Chondrocyte (in vitro differentiated cells): Measurements from ENCODE around the gene FRMD1. TPM values are rescaled to one million over a fixed set of nuclear protein-coding genes. Genes with fewer than 3 reads are reported as not detected.
"Not testable (repeated sequence)": the region's sequence is repeated elsewhere in the genome, so short reads cannot be mapped to it uniquely, and the experiment has no call there.

ENCODE experiments used
- DNase-seq: peaks from one replicate; pipeline ENCODE4 v3.0.0; 2021; ENCODE audit warnings: mixed read lengths, low spot score
- H3K27ac Mint-ChIP-seq: one replicate; pipeline ENCODE4 v1.8.0; 2021; ENCODE audit warnings: mild to moderate bottlenecking, moderate library complexity, mixed read lengths; ENCODE audit not compliant: unreplicated experiment
- H3K27me3 Mint-ChIP-seq: 2 replicates; pipeline ENCODE4 v1.8.0; 2021; ENCODE audit warnings: low read depth, mixed read lengths
- H3K36me3 Mint-ChIP-seq: 2 replicates; pipeline ENCODE4 v1.8.0; 2021; ENCODE audit warnings: low read depth, mixed read lengths
- H3K4me1 Mint-ChIP-seq: 2 replicates; pipeline ENCODE4 v1.8.0; 2021; ENCODE audit warnings: low read depth, mild to moderate bottlenecking, mixed read lengths
- H3K4me3 Mint-ChIP-seq: one replicate; pipeline ENCODE4 v1.8.0; 2021; ENCODE audit warnings: mild to moderate bottlenecking, moderate library complexity, mixed read lengths; ENCODE audit not compliant: unreplicated experiment
- H3K9me3 Mint-ChIP-seq: 2 replicates; pipeline ENCODE4 v1.8.0; 2021; ENCODE audit warnings: low read depth, mixed read lengths
- CTCF ChIP-seq: fragments of 200-600 bp; sonication (generic); IDR thresholded peaks from 2 replicates; pipeline ENCODE4 v1.5.0; 2021; ENCODE audit warnings: antibody characterized with exemption, mild to moderate bottlenecking, moderate library complexity
- total RNA-seq: library from RNA; stranded (reverse); gene quantifications from 3 replicates; pipeline ENCODE4 v1.2.1, GENCODE V29; 2021

Gene FRMD1
- total RNA-seq, 1 donor from 2014 or later = 0.20 TPM

- Mint-ChIP-seq H3K9me3 (no peaks in the 10 kb centered on the region), H3K27me3 (peaks cover 25% of the 10 kb centered on the region), H3K4me3 (no peak overlapping the region), H3K27ac (no peak overlapping the region), H3K36me3 (no peaks in the 10 kb centered on the region), H3K4me1 (peaks cover 14% of the 10 kb centered on the region)
- TF ChIP-seq CTCF = no peak
- DNase-seq = no peak
Observed at GRCh38 chr6:168081858-168082546, 3.0 kb upstream of the FRMD1 start.

- no peak for DNase-seq
- Mint-ChIP-seq H3K36me3 (no peaks in the 10 kb centered on the region), H3K27ac (no peak overlapping the region), H3K27me3 (peaks cover 25% of the 10 kb centered on the region), H3K9me3 (no peaks in the 10 kb centered on the region), H3K4me3 (no peak overlapping the region), H3K4me1 (peaks cover 14% of the 10 kb centered on the region)
- no peak for TF ChIP-seq CTCF
Observed at GRCh38 chr6:168080393-168081077, 1.5 kb upstream of the FRMD1 start.

GRCh38 chr6:168078175-168078942 lies 653 bp downstream of the FRMD1 start:
- DNase-seq = no peak
- Mint-ChIP-seq H3K4me3 (no peak overlapping the region), H3K27me3 (peaks cover 16% of the 10 kb centered on the region), H3K36me3 (no peaks in the 10 kb centered on the region), H3K9me3 (no peaks in the 10 kb centered on the region), H3K4me1 (peaks cover 14% of the 10 kb centered on the region), H3K27ac (no peak overlapping the region)
- TF ChIP-seq CTCF = no peak

- not testable (repeated sequence) for H3K27ac Mint-ChIP-seq, H3K36me3 Mint-ChIP-seq, H3K4me3 Mint-ChIP-seq, H3K9me3 Mint-ChIP-seq, H3K27me3 Mint-ChIP-seq, DNase-seq
- H3K4me1 Mint-ChIP-seq = peaks cover 18% of the 10 kb centered on the region
Observed at GRCh38 chr6:168077401-168077800, 1.6 kb downstream of the FRMD1 start.

GRCh38 chr6:168075787-168076202 lies 3.2 kb downstream of the FRMD1 start:
- Mint-ChIP-seq H3K27me3 (peaks cover 2% of the 10 kb centered on the region), H3K27ac (no peak overlapping the region), H3K4me1 (peaks cover 20% of the 10 kb centered on the region), H3K9me3 (no peaks in the 10 kb centered on the region), H3K4me3 (no peak overlapping the region), H3K36me3 (no peaks in the 10 kb centered on the region)
- no peak for DNase-seq
- no peak for TF ChIP-seq CTCF
